HG02885 (cell line): ENCODE measurements around the gene BRSK2.
"Not testable (repeated sequence)": the region's sequence is repeated elsewhere in the genome, so short reads cannot be mapped to it uniquely, and the experiment has no call there.

ENCODE experiments used
- ATAC-seq: cut with Tn5 transposase; IDR thresholded peaks from one replicate; pipeline ENCODE4 v1.9.1; 2021; ENCODE audit warnings: mild to moderate bottlenecking; ENCODE audit not compliant: unreplicated experiment, poor library complexity

The BRSK2 gene

GRCh38 chr11:1406571-1407485 lies 17.1 kb downstream of the BRSK2 start:
- no peak for ATAC-seq

DNA sequence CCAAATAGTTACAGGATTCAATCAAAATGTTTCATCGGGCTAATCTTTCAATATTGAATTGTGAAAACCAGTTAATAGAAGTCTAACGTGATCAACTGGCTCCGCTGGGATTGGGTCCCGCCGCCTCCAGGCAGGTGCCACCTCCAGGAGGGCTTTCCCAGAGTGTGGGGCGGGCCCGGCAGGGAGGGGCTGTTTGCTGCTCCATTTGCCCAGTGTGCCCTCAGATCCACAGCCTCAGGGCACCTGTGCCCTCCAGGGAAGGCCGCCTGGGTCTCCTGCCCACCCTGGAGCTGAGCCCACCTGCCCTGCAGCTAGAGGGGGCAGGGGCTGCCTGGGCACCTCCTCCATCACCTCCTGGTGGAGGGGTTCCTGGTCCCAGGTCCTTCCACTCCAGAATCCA lies 17.9 kb downstream of the BRSK2 start:
- no peak for ATAC-seq

DNA sequence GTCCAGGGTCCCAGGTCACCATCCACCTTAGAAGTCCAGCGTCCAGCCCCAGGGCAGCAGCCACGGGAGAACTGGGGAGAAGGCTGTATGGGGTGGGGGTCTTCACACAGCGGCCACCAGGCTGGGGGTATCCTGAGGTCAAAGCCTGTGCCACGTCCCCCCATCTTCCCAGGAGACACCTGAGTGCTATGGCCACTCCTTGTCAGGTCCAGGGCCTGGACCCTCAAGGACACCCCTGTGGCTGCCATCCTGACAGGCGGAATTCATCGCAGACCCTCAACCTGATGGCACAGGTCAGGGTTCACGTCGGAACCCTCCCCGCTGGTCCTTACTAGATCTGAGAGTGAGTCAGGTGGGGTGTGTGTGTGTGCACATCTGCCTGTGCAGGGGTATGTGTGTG lies 18.6 kb downstream of the BRSK2 start:
- no peak for ATAC-seq

DNA sequence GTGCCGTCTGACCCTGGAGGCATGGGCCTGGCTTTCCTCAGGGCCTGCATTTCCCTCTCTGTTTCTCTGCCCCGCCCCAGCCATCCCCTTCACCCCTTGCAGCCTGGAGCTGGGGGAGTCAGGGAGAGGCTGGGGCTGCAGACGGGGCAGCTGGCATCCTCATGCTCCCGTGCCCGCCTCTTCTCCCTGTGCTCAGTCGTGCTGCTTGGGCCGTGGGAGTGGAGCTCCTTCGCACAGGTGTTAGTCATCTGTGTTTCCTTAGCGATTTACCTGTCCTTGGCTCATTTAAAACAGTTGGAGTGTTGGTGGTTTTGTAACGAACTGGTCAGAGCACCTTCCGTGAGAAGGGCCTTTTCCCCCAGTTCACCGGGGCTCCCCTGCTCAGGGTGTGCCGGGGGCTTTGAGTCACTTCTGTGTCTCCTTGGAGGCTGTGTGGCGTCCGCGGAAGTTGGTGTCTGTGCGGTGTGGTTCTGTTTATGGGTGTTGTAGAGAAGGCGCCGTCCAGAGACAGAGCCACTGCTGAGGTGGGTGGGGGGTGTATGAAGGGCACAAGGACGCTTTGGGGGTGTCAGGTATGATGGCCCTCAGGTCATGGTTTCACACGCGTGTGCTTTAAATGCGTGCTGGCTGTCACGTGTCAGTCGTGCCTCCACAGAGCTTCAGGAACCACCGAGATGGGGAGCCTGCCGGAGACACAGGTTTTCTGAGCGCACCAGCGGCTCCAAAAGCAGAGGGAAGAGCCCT lies 19.5 kb downstream of the BRSK2 start:
- no peak for ATAC-seq

- not testable (repeated sequence) for ATAC-seq
Measured at GRCh38 chr11:1409852-1410125, 20.1 kb downstream of the BRSK2 start.

GRCh38 chr11:1410366-1411291 lies 20.9 kb downstream of the BRSK2 start:
- no peak for ATAC-seq

GRCh38 chr11:1411301-1411700 lies 21.6 kb downstream of the BRSK2 start:
- no peak for ATAC-seq

DNA sequence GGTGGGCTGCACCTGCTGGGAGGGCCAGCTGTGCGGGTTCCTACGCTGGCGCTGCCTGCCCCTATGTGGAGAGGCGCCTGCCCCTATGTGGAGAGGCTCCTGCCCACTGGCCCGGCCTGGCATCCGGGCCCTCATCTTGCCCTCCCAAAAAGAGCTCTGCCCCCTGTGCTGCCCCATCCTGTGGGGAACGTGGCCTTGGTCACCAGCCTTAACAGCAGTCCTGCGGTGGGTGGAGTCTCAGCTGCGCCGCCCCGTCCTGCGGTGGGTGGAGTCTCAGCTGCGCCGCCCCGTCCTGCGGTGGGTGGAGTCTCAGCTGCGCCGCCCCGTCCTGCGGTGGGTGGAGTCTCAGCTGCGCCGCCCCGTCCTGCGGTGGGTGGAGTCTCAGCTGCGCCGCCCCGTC lies 22.0 kb downstream of the BRSK2 start:
- not testable (repeated sequence) for ATAC-seq

- ATAC-seq, result no peak
Measured at GRCh38 chr11:1412377-1413095, 22.8 kb downstream of the BRSK2 start.

GRCh38 chr11:1414650-1415049 lies 24.9 kb downstream of the BRSK2 start:
- ATAC-seq, result no peak

- ATAC-seq, result no peak
Measured at GRCh38 chr11:1415631-1416030, 25.9 kb downstream of the BRSK2 start.

DNA sequence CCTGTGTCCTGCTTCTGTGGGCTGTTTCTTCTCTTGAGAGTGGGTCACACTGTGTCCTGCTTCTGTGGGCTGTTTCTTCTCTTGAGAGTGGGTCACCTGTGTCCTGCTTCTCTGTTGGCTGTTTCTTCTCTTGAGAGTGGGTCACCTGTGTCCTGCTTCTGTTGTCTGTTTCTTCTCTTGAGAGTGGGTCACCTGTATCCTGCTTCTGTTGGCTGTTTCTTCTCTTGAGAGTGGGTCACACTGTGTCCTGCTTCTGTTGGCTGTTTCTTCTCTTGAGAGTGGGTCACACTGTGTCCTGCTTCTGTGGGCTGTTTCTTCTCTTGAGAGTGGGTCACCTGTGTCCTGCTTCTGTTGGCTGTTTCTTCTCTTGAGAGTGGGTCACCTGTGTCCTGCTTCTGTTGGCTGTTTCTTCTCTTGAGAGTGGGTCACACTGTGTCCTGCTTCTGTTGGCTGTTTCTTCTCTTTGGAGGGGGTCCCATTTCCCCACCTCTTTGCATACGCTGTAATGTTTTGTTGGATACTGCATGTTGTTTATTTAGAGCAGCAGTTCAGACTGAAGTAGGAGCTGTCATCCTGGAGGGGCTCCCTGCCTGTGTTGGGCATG lies 28.6 kb downstream of the BRSK2 start:
- ATAC-seq, result not testable (repeated sequence)

DNA sequence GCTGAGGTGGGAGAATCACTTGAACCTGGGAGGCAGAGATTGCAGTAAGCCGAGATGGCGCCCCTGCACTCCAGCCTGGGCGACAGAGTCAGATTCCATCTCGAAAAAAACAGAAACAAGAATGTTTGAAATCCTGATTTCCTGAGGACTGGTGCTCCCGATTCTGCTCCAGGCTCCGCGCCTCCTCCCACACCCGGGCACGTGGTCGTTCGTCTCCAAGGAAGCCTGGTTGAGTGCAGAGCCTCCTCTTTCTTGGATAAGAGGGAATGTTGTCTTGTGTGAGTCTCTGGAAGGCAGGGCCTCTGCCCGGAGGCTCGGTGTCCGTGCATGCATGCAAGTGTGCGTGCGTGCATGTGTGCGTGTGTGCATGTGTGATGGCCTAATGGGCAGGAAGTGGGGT lies 30.1 kb downstream of the BRSK2 start:
- ATAC-seq, result no peak

DNA sequence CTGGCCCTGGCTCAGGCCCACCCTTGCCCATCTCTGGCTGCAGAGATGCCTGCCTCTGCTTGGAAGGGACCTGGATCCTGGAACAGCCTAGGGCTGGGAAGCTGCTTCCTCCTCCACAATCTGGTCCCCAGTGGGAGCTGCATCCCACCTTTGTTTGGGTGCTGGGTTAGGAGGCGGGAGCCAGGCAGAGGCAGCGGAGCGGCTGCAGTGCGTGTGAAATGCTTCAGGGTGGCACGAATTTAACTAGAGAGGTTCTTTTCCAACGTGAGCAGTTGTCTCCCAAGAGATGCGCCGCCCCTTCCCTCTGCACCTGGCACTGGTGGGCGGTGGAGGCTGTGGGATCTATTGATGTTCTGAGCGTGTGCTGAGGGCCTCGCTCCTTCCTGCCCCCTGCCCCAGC lies 31.6 kb downstream of the BRSK2 start:
- no peak for ATAC-seq

DNA sequence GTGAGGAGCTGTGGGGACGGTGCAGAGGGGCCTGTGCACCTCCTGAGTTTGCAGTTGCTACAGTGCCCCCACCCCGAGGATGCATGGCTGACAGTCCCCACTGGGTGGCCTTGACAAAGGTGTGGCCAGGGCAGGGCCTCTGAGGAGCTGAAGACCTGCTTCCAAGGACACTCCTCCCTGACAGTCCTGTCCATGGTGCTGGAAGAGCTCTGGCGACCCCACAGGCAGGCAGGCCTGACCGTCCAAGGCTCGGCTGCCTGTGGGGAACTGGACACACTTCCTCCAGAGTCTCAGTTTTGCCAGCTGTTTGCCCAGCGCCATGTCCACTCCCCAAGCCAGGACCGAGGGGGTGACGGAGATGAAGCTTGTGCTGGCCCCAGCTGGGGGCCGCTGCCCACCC lies 32.7 kb downstream of the BRSK2 start:
- ATAC-seq, result no peak

GRCh38 chr11:1422981-1423380 lies 33.2 kb downstream of the BRSK2 start:
- no peak for ATAC-seq

- not testable (repeated sequence) for ATAC-seq
Measured at GRCh38 chr11:1423406-1423805, 33.7 kb downstream of the BRSK2 start.

DNA sequence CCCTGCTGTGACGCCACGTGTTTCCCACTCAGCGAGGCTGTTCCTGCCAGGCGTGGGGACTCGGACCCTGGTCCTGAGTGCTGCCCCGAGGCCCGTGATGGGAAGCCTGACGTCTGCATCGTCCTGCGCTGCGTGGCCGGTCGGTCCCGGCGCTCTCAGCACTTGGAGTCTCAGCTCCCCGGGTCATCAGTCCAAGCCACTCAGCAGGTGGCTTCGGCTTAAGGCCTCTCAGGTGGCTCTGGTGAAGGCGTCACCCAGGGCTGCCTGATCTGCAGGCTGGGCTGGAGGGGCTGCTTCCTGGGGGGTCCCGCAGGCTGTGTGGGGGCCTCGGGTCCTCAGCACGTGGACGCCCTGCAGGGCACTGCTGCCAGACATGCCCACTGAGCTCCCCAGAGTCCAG lies 35.3 kb downstream of the BRSK2 start:
- ATAC-seq, result no peak

GRCh38 chr11:1425439-1425838 lies 35.7 kb downstream of the BRSK2 start:
- ATAC-seq, result no peak
